Gastroesophageal sphincter (tissue), 3 donors: ENCODE measurements around the gene CD300LB.

ENCODE experiments used
- EP300 ChIP-seq: sonication (generic); formaldehyde crosslinking; IDR thresholded peaks from one replicate; pipeline ENCODE4 v1.6.1; 2017; ENCODE audit warnings: antibody characterized with exemption, mild to moderate bottlenecking
- POLR2A ChIP-seq, 2 donors: fragments of 450-650 bp; IDR thresholded peaks; one replicate each; pipeline ENCODE4 v1.6.1; 2017; ENCODE audit warnings: antibody characterized with exemption in 2 of 2, mild to moderate bottlenecking in 2 of 2, moderate library complexity in 1 of 2
- POLR2AphosphoS5 ChIP-seq: sonication (generic); formaldehyde crosslinking; IDR thresholded peaks from one replicate; pipeline ENCODE4 v1.6.1; 2017; ENCODE audit warnings: antibody characterized with exemption
- TF ChIP-seq, protein P1 (sequence below), 4 experiments: fragments of 200-600 bp in 2 of 4; fragments of 450-650 bp in 2 of 4; sonication (generic) in 1 of 4; IDR thresholded peaks; one replicate each; pipeline ENCODE4 v1.5.1; 2017 to 2019; ENCODE audit warnings: antibody characterized with exemption in 4 of 4, mild to moderate bottlenecking in 2 of 4, moderate library complexity in 2 of 4

- TF ChIP-seq, protein P1, sequence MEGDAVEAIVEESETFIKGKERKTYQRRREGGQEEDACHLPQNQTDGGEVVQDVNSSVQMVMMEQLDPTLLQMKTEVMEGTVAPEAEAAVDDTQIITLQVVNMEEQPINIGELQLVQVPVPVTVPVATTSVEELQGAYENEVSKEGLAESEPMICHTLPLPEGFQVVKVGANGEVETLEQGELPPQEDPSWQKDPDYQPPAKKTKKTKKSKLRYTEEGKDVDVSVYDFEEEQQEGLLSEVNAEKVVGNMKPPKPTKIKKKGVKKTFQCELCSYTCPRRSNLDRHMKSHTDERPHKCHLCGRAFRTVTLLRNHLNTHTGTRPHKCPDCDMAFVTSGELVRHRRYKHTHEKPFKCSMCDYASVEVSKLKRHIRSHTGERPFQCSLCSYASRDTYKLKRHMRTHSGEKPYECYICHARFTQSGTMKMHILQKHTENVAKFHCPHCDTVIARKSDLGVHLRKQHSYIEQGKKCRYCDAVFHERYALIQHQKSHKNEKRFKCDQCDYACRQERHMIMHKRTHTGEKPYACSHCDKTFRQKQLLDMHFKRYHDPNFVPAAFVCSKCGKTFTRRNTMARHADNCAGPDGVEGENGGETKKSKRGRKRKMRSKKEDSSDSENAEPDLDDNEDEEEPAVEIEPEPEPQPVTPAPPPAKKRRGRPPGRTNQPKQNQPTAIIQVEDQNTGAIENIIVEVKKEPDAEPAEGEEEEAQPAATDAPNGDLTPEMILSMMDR (IDR thresholded peaks at IDR 0.05) = no peak
- no peak for TF ChIP-seq POLR2A (IDR thresholded peaks at IDR 0.05)
- no peak for TF ChIP-seq POLR2AphosphoS5
- no peak for TF ChIP-seq EP300
These were observed 39.6 kb downstream of the CD300LB start for GRCh38 chr17:74491626-74492025.
